Spleen (tissue), 11 donors: ENCODE data around the gene CHTOP. TPM values are rescaled to one million over a fixed set of nuclear protein-coding genes. Genes with fewer than 3 reads are reported as not detected.
"Not testable (repeated sequence)": the region's sequence is repeated elsewhere in the genome, so short reads cannot be mapped to it uniquely, and the experiment has no call there.

ENCODE experiments used
- DNase-seq: peaks from one replicate; pipeline ENCODE4 v3.0.0-alpha.2; 2020
- H3K27ac ChIP-seq, 8 donors: fragments of 200-600 bp; sonication (generic) in 7 of 8; 1 replicate in 4 of 8; 2 replicates in 4 of 8; pipeline versions ENCODE4 v1.5.0 to v1.8.0; 2016 to 2021; ENCODE audit warnings: inconsistent platforms in 4 of 8, mild to moderate bottlenecking in 4 of 8, moderate library complexity in 1 of 8
- H3K27me3 ChIP-seq, 7 donors: fragments of 200-600 bp; sonication (generic) in 6 of 7; replicated peaks in 1 of 7; 1 replicate in 4 of 7; 2 replicates in 3 of 7; pipeline versions ENCODE4 v1.5.0 to v1.8.0; 2016 to 2021; ENCODE audit warnings: inconsistent platforms in 3 of 7, mild to moderate bottlenecking in 1 of 7
- H3K36me3 ChIP-seq, 6 donors: fragments of 200-600 bp; sonication (generic) in 5 of 6; 1 replicate in 4 of 6; 2 replicates in 2 of 6; pipeline versions ENCODE4 v1.5.0 to v1.8.0; 2016 to 2021; ENCODE audit warnings: inconsistent platforms in 2 of 6
- H3K4me1 ChIP-seq, 6 donors: fragments of 200-600 bp; sonication (generic) in 5 of 6; 1 replicate in 3 of 6; 2 replicates in 3 of 6; pipeline versions ENCODE4 v1.5.0 to v1.8.0; 2016 to 2021; ENCODE audit warnings: inconsistent platforms in 3 of 6
- H3K4me3 ChIP-seq, 8 donors: fragments of 200-600 bp; sonication (generic) in 7 of 8; 1 replicate in 4 of 8; 2 replicates in 4 of 8; pipeline versions ENCODE4 v1.5.0 to v1.8.0; 2016 to 2021; ENCODE audit warnings: inconsistent platforms in 4 of 8, mild to moderate bottlenecking in 4 of 8, moderate library complexity in 2 of 8
- H3K9me3 ChIP-seq, 8 donors: fragments of 200-600 bp; sonication (generic) in 7 of 8; 1 replicate in 4 of 8; 2 replicates in 4 of 8; pipeline versions ENCODE4 v1.5.0 to v1.8.0; 2016 to 2021; ENCODE audit warnings: inconsistent platforms in 4 of 8
- CTCF ChIP-seq, 11 experiments: fragments of 200-600 bp in 7 of 11; fragments of 450-650 bp in 4 of 11; sonication (generic) in 4 of 11; IDR thresholded peaks in 8 of 11; conservative IDR thresholded peaks in 3 of 11; 1 replicate in 7 of 11; 2 replicates in 4 of 11; pipeline versions ENCODE4 v1.4.0 to v1.8.0; 2016 to 2021; ENCODE audit warnings: antibody characterized with exemption in 11 of 11, inconsistent platforms in 4 of 11, mild to moderate bottlenecking in 1 of 11
- POLR2A ChIP-seq, 3 donors: fragments of 450-650 bp; IDR thresholded peaks; one replicate each; pipeline ENCODE4 v1.5.1; 2017; ENCODE audit warnings: antibody characterized with exemption in 3 of 3, mild to moderate bottlenecking in 1 of 3
- POLR2AphosphoS5 ChIP-seq, 3 donors: sonication (generic); formaldehyde crosslinking; IDR thresholded peaks; one replicate each; pipeline ENCODE4 v1.5.1; 2017; ENCODE audit warnings: antibody characterized with exemption in 3 of 3
- WGBS, 5 donors: extraction: QIAGEN DNeasy Blood & Tissue Kit in 3 of 5; methylation state at CpG; one replicate each; pipeline versions ENCODE4 v1.1.5 to v1.1.7; 2013 to 2018; 5-methylcytosine and 5-hydroxymethylcytosine counted together
- intact Hi-C: fragments of 100-400 bp; cut with DNase I; formaldehyde crosslinking; loops from one replicate; pipeline ENCODE4 v1.15.0; 2023; ENCODE audit warnings: low total_unique reads
- polyA plus RNA-seq, 3 donors: library from polyadenylated mRNA; stranded (reverse); fragments of 200-250 nt; gene quantifications; one replicate each; pipeline ENCODE4 v1.2.1, GENCODE V29; 2013
- total RNA-seq, 7 donors: library from RNA; depleted of rRNA in 3 of 7; stranded (reverse); fragments of >200 nt in 3 of 7; fragmentation: NEBNext Ultra II Directional in 4 of 7; extraction: Animal tissue kit (Norgen Biotek cat#: 25700) in 4 of 7; gene quantifications; one replicate each; pipeline versions ENCODE4 v1.1.0 to v1.2.1, GENCODE V29; 2016 to 2021
- donor health status: healthy with polysubstance abuse.
- donor health status: DM: no; HTN: no; CAD: no; lungs with moderate emphysema.
- donor health status: DM: no; HTN: no; CAD: no.
- donor health status: Bipolar disorder and iron deficiency.
- donor health status: healthy.
- donor health status: DM: no; HTN: no; CAD: no.
- donor health status: DM: yes; HTN: yes; CAD: no.

CHTOP gene
- total and polyA plus RNA-seq, 10 donors: 58.1 to 108 (median 84.4) TPM

GRCh38 chr1:153663211-153663610 is 29.3 kb downstream of the CHTOP start:
- no peaks in the 10 kb centered on the region for H3K9me3 ChIP-seq
- H3K36me3 ChIP-seq: peaks cover 4 to 87% (median 78%) of the 10 kb centered on the region in 6 donors
- no peak for DNase-seq
- no peak overlapping the region for H3K4me3 ChIP-seq
- peak overlapping the region in 1 of 8 donors; percentile 40 for H3K27ac ChIP-seq
- WGBS, 5 donors: 74 to 92% (median 79%) methylated on average over 5 of the region's 5 CpGs
- peaks cover 9 to 33% (median 19%) of the 10 kb centered on the region in 6 donors for H3K4me1 ChIP-seq
- intact Hi-C loops: no loop called here
- TF ChIP-seq POLR2AphosphoS5 (IDR thresholded peaks at IDR 0.05): no peak
- no peak for TF ChIP-seq CTCF (IDR thresholded peaks at IDR 0.05 in 8 of 11, conservative IDR thresholded peaks at IDR 0.05 in 3 of 11)
- TF ChIP-seq POLR2A (IDR thresholded peaks at IDR 0.05): no peak
- H3K27me3 ChIP-seq: no peaks in the 10 kb centered on the region

DNA sequence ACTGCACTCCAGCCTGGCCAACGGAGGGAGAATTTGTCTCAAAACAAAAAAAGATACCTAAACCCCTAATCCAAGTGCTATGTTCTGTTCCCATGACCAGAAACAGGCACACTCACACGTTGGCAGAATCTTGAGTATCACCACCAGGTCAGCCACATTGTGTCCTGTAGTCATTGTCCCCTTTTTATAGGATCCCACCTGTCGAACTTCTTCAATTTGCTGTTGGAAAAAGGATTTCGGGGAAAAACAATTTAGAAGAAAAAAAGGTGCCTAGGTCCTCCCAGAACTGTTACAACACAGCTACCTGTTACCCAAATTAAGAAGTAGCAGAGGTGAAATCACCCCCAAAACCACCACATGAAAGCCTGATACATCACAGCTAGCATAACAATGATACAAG is 33.6 kb downstream of the CHTOP start:
- Histone ChIP-seq H3K36me3 (peaks cover 0 to 74% (median 69%) of the 10 kb centered on the region in 6 donors), H3K27ac (no peak overlapping the region), H3K4me1 (peaks cover 15 to 49% (median 34%) of the 10 kb centered on the region in 6 donors), H3K9me3 (no peaks in the 10 kb centered on the region), H3K4me3 (no peak overlapping the region), H3K27me3 (no peaks in the 10 kb centered on the region)
- TF ChIP-seq CTCF (IDR thresholded peaks at IDR 0.05 in 8 of 11, conservative IDR thresholded peaks at IDR 0.05 in 3 of 11) (no peak), POLR2A (IDR thresholded peaks at IDR 0.05) (no peak), POLR2AphosphoS5 (IDR thresholded peaks at IDR 0.05) (no peak)
- DNase-seq: no peak
- WGBS, 5 donors: 88 to 98% (median 89%) methylated on average over 4 of the region's 4 CpGs
- intact Hi-C loops: no loop called here

DNA sequence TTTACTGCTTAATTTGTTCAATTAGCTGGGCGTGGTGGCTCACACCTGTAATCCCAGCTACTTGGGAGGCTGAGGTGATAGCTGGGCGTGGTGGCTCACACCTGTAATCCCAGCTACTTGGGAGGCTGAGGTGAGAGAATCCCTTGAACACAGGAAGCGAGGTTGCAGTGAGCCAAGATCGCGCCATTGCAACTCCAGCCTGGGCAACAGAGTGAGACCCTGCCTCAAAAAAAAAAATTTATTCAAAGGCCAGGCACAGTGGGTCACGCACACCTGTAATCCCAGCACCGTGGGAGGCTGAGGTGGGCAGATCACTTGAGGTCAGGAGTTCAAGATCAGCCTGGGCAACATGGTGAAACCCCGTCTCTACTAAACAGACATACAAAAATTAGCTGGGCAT is 34.8 kb downstream of the CHTOP start:
- intact Hi-C loops, H3K9me3 ChIP-seq, H3K4me3 ChIP-seq, H3K27ac ChIP-seq, H3K27me3 ChIP-seq: not testable (repeated sequence)
- peak; percentile 42 for DNase-seq
- H3K36me3 ChIP-seq: peaks cover 0 to 61% (median 57%) of the 10 kb centered on the region in 6 donors
- WGBS, 5 donors: 94 to 97% (median 96%) methylated on average over 8 of the region's 8 CpGs
- H3K4me1 ChIP-seq: peaks cover 15 to 42% (median 34%) of the 10 kb centered on the region in 6 donors

DNA sequence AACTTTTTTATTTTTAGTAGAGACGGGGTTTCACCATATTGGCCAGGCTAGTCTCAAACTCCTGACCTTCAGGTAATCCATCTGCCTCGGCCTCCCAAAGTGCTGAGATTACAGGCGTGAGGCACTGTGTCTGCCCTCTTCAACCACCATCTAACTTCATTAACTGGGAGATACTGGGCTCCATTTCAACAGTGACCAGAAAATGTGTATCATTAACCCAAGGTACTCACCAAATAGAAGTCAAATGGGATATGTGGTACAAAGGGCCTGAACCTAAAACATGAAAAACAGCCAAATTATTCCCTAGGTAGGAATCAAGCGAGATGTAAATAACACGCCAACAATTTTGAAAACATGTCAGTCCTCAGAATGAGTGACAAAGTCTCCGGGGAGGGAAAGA is 35.7 kb downstream of the CHTOP start:
- no peaks in the 10 kb centered on the region for H3K9me3 ChIP-seq
- intact Hi-C loops: no loop called here
- peak; percentile 27 for DNase-seq
- H3K4me1 ChIP-seq: peaks cover 15 to 42% (median 34%) of the 10 kb centered on the region in 6 donors
- 79 to 93% (median 86%) methylated on average over 6 of the region's 6 CpGs for WGBS, 5 donors
- H3K27me3 ChIP-seq: no peaks in the 10 kb centered on the region
- TF ChIP-seq CTCF (IDR thresholded peaks at IDR 0.05 in 8 of 11, conservative IDR thresholded peaks at IDR 0.05 in 3 of 11) (no peak), POLR2AphosphoS5 (IDR thresholded peaks at IDR 0.05) (no peak), POLR2A (IDR thresholded peaks at IDR 0.05) (no peak)
- H3K4me3 ChIP-seq: peak overlapping the region; percentile 65 to 90 (median 78)
- H3K36me3 ChIP-seq: peaks cover 0 to 52% (median 48%) of the 10 kb centered on the region in 6 donors
- H3K27ac ChIP-seq: peak overlapping the region in 4 of 8 donors; percentile 91 to 94 (median 93)
